Muscle of arm (tissue), 12 donors: ENCODE data around the gene CLEC4M. TPM values are rescaled to one million over a fixed set of nuclear protein-coding genes. Genes with fewer than 3 reads are reported as not detected.
A peak's percentile ranks its signal among the peaks of the same experiment; 100 is the strongest.
"Not testable (repeated sequence)": the region's sequence is repeated elsewhere in the genome, so short reads cannot be mapped to it uniquely, and the experiment has no call there.

Experiments
- DNase-seq: peaks from one replicate; pipeline ENCODE4 v3.0.0-alpha.2; 2013
- polyA plus RNA-seq, 12 donors: library from polyadenylated mRNA; unstranded; fragments of 120-200 nt; gene quantifications; one replicate each; pipeline ENCODE4 v1.2.1, GENCODE V29; 2013; ENCODE audit not compliant: insufficient read length in 12 of 12

The CLEC4M gene
- polyA plus RNA-seq, 12 donors, result 0.13 to 1.1 (median 0.40) TPM; not detected in 8

- no peak for DNase-seq
Measured at GRCh38 chr19:7771072-7771471, 8.0 kb downstream of the CLEC4M start.

DNA sequence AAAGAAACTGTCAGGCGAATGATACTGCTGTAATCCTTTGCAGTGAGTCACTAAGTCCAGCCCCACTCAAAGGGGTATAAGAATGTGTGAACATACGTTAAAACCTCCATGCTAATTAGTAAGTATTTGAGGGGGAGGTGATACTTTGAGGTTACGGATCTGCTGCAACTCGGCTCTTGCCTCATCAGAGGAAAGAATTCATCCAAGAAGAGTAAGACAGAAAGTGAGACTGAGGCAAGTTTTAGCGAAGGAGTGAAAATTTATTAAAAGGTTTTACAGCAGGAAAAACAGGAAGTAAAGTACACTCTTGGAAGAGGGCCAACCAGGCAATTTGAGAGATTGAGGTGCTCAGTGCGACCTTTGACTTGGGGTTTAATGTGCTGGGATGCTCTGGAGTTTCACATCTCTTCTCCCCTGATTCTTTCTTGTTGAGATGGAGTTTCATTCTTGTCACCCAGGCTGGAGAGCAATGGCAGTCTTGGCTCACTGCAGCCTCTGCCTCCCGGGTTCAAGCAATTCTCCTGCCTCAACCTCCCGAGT lies 9.8 kb downstream of the CLEC4M start:
- DNase-seq, result no peak

GRCh38 chr19:7773841-7774240 lies 10.8 kb downstream of the CLEC4M start:
- DNase-seq, result no peak

DNA sequence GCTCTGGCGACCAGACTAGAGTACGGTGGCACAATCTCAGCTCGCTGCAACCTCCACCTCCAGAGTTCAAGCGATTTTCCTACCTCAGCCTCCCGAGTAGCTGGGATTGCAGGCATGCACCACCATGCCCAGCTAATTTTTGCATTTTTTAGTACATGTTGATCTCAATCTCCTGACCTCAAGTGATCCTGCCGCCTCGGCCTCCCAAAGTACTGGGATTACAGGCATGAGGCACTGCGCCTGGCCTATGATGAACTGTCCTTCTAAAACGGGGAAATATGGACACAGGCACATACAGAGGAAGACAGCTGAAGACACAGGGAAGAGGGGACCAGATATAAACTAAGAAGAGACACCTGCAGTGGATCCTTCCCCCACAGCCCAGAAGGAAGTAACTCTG lies 12.7 kb downstream of the CLEC4M start:
- no peak for DNase-seq

- no peak for DNase-seq
Measured at GRCh38 chr19:7778081-7778480, 15.0 kb downstream of the CLEC4M start.

DNA sequence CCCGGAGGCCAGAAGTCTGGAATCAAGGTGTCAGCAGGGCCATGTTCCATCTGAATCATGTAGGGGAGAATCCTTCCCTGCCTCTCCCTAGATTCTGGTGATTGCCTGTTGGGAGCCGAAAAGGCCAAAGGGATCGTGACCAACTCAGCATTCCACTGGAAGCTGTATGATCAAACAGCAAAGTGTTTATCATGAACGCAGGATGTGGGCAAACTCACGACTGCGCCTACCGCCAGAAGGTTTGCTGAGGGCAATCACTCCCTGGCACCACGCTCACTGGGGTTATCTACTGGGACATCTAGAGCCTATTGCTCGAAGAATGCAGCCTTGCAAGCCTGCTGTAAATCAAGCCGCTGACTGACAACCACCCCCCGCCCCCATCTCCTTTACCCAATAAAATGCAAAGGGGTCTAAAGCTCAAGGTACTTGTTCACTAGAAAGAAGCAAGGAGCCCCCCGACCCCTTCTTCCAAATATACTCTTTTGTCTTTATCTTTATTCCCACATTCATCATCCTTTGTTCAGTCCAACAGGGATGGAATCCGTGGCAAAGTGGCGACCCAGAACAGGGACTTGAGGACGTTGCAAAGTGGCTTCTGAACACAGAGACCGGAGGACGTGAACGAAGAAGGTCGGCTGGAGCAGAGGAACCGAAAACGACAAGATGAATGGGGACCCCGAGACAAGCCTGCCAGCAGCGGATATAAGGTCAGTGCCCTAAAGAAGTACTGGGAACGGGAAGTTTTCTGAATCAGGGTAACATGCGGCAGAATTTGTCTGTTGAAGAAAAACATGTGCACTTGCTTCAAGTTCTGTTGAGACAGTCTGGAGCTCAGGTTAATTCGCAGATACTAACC lies 16.8 kb downstream of the CLEC4M start:
- no peak for DNase-seq

DNA sequence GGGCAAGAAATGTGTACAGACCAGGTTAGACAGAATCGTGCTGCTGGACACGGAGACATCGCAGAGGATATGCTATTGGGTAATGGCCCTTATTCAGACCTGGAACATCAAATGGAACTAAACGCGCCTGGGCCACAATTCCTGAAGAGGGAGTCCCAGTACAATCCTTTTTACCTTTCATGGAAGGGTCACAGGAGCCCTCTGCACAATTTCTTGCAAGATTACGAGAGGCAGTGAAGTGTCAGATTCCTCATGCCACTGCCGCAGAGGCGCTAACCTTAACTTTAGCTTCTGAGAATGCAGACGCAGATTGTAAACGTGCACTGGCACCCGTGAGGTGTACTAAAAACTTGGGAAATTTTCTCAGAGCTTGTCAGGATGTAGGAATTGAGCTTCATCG lies 18.1 kb downstream of the CLEC4M start:
- no peak for DNase-seq

DNA sequence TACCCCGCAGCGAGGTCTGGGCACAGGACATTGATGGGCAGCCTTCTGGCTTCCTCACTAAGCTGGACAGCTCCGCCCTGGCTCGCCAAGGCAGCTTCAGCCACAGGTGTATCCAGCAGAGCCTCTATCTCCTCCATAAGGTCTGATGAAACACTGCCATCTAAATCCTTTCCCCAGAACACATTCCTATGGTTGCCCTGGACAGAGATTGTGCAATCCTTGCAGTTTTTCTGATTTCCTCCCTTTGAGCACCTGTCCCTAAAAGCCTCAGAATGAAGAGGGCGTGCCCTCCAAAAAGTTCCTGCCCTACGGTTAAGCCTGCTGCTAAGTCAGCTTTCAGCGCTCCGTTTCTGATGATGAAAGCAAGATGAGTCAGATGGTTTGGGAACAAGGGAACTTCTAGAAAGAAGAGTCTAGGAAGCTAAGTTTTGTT lies 21.0 kb downstream of the CLEC4M start:
- DNase-seq, result no peak

DNA sequence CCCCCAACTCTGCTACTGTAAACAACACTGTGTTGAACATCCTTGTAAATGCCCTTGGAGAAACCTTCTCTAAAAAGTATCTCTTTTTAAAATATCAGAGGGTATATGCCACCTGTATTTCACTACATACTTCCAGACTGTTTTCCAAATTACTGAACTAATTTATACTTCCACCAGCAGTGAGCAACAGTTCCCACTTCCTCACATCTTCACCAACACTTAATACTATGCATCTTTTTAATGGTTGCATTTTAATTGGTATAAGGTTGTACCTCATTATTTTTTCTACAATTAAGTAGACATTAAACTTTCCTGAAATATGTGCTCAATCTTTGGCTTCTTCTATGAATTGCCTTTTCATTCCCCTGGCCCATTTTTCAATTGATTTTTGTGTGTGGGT lies 21.8 kb downstream of the CLEC4M start:
- no peak for DNase-seq

DNA sequence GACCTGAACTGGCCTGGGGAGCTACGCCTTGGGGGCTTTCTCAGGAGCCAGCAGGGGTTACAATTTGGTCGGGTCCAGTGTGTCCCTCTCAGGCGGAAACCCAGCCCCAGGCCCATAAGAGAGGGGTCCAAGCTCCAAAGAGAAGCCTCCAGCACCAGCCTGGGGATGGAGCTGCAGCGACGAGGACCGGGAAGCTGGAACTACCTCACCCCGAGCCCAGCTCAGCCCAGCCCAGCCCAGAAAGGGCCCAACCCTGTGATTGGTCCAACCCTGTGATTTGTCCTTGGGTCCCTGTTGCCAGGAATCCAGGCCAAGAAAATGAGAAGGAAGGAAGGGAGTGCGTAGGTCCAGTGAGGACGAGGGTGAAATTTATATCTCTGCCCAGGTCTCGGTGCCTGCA lies 24.1 kb downstream of the CLEC4M start:
- DNase-seq, result no peak

DNA sequence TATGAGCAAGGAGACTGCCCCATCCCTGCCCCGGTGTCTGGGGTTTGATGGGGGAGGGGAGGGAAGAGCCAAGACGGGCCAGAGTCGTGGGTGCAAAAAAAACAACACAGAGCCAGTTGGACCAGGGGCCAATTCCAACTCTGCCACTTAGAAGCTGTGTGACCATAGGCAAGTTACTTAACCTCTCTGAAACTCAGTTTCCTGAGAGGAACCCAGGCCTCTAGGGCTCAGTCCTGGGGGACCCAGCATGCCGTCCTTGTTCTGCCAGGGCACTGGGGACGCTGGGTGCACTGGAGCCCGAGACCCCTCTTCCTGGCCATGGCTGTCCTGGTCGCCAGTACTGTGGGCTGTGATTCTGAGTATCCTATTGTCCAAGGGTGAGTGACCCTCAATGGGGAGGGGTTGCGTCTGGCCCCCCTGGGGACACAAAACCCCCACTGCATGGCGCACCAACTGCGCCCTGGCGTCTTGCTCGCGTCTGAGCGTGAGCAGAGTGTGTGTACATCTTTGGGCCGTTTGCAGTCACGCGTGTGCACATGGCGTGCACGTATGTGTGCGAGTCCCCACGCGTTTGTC lies 24.6 kb downstream of the CLEC4M start:
- DNase-seq, result no peak

GRCh38 chr19:7788178-7788932 lies 25.3 kb downstream of the CLEC4M start:
- no peak for DNase-seq

GRCh38 chr19:7788933-7789323 lies 25.9 kb downstream of the CLEC4M start:
- DNase-seq, result no peak

DNA sequence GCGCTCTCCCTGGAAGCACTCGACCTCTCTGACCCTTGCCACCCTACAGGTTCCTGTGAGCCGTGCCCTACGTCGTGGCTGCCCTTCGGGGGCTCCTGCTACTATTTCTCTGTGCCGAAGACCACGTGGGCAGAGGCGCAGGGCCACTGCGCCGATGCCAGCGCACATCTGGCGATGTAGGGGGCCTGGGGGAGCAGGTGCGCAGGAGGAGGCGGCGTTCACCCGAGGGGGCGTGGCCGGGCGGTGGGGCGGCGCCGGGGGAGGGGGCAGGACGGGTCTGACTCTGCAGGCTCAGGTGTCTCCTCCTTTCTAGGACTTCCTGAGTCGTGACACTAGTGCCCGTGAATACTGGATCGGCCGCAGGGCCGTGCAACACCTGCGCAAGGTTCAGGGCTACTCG lies 26.4 kb downstream of the CLEC4M start:
- no peak for DNase-seq

DNA sequence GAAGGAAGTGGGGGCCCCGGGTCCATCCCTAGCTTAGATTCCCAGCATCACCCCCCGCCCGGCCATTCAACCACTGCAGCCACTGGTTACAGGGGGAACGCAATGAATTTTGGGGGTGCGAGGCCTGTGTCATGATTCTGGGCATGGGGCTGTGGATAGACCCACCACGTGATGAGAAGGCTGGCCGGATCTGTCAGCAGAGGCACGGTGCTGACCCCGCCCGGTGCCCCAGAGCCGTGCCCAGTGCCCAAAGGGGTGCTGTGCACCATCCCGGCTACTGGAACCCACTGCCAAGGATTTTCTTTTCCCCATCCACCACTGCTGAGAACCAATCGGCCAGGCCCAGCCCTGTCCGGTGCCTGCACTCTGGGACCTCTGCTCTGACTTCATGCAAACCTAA lies 27.4 kb downstream of the CLEC4M start:
- DNase-seq, result no peak

DNA sequence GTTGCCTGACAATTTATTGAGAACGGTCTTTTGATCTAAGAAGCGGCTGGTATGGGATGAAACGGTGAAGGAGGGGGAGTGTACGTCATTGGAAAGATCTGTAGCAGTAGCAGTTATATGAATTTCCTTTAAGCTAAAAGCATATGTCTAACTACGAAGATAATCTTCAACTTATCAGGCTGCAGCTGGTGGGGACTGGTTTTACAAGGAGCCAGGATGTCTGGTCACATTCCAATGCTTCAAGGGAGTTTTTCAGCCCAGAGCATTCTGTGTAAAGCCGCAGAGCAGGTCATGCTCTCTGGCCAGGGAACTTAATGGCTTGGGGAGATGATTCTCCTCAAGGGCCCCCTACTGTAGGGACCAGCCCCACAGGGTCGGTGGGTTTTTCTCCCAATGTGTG lies 29.2 kb downstream of the CLEC4M start:
- no peak for DNase-seq

DNA sequence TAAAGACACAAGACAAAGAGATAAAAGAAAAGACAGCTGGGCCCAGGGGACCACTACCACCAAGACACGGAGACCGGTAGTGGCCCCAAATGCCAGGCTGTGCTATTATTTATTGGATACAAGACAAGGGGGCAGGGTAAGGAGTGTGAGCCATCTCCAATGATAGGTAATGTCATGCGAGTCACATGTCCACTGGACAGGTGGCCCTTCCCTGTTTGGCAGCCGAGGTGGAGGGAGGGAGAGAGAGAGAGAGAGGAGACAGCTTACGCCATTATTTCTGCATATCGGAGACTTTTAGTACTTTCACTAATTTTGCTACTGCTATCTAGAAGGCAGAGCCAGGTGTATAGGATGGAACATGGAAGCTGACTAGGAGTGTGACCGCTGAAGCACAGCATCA lies 29.7 kb downstream of the CLEC4M start:
- not testable (repeated sequence) for DNase-seq

- no peak for DNase-seq
Measured at GRCh38 chr19:7793493-7793892, 30.4 kb downstream of the CLEC4M start.

GRCh38 chr19:7795555-7796161 lies 32.6 kb downstream of the CLEC4M start:
- DNase-seq, result no peak

GRCh38 chr19:7799640-7800355 lies 36.8 kb downstream of the CLEC4M start:
- peak; percentile 75 for DNase-seq

- DNase-seq, result no peak
Measured at GRCh38 chr19:7801020-7801570, 38.1 kb downstream of the CLEC4M start.
